Activated T-cell treated with anti-CD3 and anti-CD28 coated beads, Interleukin-2, amount 50 U/mL, for 1 hour (primary cell): Measurements from ENCODE around the gene CEMP1.

Experiments
- DNase-seq: peaks from one replicate; pipeline ENCODE4 v3.0.0-alpha.2; 2020

The CEMP1 gene

DNA sequence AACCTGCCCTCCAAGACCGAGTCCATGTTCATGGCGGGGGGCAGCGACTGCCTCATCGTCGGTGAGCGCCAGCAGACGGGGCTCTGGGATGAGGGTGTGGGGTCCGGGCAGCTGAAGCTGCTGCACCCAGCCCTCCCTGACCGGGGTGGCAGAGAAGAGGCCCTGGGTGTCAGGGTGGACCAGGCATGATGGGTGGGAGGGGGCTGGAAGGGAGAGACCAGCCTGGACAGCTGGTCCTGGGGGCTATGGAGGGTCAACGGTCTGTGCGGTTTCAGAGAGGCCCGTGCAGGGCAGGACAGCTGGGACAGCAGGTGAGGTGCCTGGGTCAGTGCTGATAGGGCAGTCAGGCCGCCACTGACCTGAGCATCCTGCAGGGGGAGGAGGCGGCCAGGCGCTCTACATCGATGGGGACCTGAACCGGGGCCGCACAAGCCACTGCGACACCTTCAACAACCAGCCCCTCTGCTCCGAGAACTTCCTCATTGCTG is 30.7 kb downstream of the CEMP1 start:
- DNase-seq, result no peak

GRCh38 chr16:2499890-2500429 is 31.2 kb downstream of the CEMP1 start:
- DNase-seq, result no peak

GRCh38 chr16:2499454-2499853 is 31.8 kb downstream of the CEMP1 start:
- DNase-seq, result no peak

GRCh38 chr16:2498531-2499253 is 32.5 kb downstream of the CEMP1 start:
- no peak for DNase-seq

GRCh38 chr16:2497695-2498484 is 33.3 kb downstream of the CEMP1 start:
- DNase-seq, result no peak

DNA sequence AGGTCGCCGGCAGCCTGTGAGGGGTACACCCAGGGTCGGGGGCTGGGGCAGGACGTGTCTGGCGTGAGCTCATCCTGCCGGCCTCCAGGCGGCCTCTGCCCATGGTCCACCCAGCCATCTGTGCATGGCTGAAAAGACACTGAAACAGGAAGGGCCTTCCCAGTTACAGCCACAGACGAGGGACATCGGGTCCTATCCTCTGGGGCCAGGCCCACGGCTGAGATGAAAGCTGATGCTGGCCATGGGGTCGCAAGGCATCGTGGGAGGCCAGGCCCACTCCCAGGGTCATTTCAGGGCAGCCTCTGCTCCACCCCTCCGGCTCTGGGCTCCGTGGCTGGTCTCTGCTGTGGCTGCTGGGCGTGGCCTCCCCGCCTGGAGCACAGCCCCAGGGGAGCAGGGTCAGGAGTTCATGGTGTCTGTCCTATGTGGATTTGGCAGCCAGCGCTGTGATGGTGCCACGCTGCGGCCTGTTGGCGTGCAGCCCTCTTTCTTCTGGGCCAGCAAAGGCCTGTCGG is 34.0 kb downstream of the CEMP1 start:
- DNase-seq, result no peak

DNA sequence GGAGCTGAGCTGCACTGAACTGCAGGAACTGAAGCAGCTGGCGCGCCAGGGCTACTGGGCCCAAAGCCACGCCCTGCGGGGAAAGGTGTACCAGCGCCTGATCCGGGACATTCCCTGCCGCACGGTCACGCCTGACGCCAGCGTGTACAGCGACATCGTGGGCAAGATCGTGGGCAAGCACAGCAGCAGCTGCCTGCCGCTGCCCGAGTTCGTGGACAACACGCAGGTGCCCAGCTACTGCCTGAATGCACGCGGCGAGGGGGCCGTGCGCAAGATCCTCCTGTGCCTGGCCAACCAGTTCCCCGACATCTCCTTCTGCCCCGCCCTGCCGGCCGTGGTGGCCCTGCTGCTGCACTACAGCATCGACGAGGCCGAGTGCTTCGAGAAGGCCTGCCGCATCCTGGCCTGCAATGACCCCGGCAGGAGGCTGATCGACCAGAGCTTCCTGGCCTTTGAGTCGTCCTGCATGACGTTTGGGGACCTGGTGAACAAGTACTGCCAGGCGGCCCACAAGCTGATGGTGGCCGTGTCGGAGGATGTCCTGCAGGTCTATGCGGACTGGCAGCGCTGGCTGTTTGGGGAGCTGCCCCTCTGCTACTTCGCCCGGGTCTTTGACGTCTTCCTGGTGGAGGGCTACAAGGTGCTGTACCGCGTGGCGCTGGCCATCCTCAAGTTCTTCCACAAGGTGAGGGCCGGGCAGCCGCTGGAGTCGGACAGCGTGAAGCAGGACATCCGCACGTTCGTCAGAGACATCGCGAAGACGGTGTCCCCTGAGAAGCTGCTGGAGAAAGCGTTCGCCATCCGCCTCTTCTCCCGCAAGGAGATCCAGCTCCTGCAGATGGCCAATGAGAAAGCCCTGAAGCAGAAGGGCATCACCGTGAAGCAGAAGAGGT is 34.7 kb downstream of the CEMP1 start:
- DNase-seq, result no peak

- no peak for DNase-seq
These were observed 36.2 kb downstream of the CEMP1 start for GRCh38 chr16:2495041-2495440.

- no peak for DNase-seq
These were observed 36.6 kb downstream of the CEMP1 start for GRCh38 chr16:2494616-2495015.

GRCh38 chr16:2493605-2494004 is 37.6 kb downstream of the CEMP1 start:
- no peak for DNase-seq

DNA sequence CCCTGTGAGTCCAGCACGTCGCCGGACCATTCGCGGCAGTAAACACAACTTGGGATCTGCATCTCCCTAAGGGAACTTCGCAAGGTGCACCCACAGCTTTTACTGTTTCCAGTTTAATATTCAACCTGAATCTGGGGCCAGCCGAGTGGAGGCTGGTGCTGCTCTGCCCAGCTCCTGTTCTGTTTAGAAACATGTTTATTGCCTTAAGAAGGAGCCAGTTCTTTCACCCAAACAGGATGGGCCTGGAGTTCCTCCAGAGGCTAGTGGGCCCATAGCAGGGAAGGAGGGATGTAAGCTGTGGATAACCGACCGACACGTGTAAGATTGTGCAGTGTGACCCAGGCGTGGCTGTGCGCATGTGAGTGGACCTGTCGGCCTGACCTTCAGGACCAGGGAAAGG is 38.9 kb downstream of the CEMP1 start:
- no peak for DNase-seq

DNA sequence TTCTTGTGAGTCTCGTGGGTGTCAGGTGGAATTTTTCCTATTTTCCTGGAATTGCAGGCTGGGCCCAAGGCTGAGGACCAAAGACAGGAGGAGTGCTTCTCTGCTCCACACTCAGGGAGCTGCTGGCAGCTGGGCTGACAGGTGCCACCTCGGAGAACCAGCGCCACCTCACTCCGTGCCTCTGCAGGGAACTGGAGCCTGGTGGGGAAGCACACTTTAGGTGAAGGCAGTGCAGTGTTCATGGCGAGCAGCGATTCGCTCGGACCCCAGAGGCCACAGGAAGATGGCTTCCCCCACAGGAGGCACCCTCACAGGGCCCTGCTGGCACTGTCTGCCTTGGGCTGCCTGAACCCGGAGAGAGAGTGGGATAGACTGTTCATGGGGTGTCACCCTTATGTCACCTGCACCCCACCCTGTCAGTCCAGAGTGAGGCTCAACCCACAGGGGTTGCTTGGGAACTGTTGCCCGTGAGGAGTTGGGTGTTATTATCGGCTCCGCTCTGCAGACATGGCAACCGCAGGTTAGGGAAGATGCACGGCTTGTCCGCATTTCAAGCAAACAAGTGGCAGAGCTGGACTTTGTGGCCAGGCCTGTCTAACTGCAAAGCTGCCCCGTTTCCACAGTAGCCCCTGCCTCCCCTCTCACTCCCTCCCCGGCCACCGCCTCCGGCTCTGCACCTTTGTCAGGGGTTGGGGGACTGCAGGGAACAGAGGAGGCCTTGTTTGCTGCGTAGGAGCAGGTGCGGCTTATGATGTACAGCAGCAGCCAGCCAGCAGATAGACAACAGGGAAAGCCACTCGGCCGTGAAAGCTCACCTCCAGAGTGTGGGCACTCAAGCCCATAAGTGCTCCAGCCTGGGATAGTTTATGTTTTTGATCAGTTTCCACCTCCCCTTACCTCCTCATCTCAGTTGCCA is 40.8 kb downstream of the CEMP1 start:
- no peak for DNase-seq

DNA sequence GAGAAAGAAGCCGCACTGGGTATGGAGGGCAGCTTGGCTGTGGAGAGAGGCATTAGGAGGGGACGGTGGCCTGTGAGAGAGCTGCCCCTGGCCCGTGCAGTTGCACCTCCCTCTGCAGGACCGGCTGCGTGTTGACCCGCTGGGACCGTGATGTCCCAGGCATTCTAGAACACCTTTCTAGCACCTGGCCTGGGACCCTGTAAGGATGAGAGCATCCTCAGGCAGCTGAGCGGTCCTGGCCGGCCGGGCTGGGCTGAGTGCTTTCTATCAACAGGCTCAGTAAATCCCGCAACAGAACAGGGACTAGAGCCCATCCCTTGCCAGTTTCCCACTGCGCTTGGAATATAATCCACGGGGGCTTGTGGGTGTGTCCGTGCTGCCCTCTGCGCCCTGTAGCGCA is 41.6 kb downstream of the CEMP1 start:
- no peak for DNase-seq

DNA sequence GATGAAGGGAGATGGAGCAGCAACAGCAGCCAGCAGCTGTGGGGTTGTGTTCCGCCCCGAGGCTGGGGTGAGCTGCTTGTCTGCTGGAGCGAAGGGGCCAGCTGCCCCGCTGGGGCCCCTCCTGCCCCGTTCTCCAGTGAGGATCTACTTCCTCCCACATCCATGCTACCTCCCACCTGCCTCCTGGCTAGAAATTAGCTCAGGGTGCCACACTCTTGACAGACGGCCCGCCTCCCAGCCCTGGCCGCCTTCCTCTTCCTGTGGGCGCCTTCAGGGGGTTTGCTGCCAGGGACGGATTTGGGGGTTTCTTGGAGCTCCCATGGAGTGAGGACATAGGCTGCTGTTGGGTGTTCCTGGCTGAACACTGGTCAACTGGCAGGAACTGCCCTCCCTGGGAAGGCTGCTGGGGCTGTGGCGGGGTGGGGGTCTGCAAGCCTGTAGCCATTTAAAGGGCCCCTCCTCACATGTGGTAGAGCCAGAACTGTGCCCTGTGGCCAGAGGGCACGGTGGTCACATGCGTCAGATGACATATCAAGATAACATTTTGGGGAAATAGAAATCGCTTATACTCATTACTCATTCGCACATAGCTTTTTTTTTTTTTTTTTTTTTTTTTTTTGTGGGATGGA is 43.2 kb downstream of the CEMP1 start:
- DNase-seq, result no peak

- DNase-seq, result no peak
These were observed 43.7 kb downstream of the CEMP1 start for GRCh38 chr16:2487517-2487842.

DNA sequence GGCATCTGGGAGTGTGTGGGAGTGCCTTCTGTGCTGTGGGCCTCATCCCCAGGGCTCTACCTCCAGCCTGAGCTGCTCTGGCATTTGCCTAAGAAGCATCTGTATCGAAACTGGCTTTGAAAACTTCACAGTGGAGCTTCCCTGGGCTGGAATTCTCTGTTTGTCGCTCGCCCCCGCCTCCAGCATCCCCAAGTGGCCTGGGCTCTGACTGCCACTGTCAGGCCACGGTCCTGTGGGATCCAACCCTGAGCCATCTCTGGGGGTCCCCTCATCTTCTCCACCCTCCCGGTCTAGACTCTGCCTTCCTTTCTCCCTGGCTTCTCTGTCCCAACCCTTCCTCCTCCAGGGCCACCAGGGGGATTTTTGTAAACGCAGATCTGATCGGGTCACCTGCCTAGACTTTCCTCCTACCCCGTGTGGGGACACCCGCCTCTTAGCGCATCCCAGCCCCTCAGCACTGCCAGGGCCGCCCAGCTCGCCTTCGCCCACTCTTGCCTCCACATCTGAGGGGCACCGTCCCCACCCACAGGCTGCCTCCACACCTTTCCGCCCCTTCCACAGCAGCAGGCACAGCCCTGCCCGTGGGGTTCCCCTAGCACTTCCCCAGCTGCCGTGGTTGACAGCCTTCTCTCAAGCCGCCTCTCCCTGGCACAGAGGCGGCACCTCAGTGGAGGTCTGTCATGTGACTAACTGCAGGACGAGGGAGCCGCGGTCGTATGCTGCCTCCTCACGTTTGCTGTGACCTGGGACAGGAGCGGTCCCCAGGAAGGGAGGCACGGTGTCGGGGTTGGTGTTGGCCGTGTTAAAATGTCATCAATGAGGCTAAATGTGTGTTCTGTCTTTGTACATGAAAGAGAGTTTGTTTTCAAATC is 44.3 kb downstream of the CEMP1 start:
- DNase-seq, result peak; percentile 77

DNA sequence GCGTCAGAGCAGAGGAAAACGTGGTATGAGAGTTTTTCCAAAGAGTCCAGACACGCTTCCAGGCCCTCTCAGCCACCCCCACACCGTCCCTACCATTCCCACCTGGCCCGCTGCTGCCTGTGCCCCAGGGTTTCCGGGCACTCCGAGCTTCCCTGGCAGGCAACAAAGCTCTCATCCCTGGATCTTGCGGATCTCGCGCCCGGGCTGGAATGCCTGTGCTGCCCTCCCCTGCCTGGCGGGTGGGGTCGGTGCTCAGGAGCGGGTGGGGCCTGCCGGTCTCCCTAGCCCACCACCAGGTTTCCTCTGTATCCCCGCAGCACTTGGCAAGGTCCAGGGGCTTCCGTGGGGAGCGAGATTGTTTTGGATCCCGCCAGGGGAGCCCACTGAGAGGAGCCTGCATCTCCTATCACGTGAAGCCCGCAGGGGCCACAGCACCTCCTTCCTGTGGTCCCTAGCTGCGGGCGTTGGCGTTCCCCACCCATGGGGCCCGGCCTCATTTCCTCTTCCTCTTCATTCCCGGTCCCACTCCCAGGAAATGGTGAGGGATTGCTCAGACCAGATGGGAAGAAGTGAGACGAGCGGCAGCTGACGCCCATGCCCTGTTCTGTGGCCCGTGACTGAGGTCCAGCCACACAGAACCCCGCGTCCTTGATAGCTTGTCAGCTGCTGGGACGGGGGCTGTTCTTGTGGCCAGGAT is 45.2 kb downstream of the CEMP1 start:
- no peak for DNase-seq

DNA sequence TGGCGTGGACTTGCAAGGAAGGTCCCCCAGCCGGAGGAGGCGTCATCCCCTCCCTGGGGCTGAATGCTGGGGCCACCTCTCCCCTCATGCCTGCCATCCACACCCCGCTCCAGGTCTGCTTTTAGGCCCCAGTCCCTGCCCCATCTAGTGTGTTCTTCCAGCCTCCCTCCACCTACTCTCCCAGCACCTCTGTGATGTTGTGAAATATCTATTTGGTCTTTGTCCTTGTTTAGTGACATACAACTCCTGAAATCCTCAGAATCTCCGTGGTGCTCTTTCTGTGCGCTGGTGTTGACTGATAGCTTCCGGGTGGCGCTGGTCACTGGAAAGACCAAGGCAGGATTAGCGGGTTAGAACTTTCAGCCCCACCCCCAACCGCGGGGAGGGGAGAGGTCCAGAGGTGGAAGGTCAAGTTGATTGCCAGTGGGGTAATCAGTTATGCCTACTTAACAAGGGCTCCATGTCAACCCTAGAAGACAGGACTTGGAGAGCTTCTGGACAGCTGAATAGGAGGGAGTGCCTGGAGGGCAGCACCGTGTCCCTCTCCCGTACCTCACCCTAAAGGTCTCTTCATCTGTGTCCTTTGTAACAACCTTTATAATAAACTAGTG is 46.2 kb downstream of the CEMP1 start:
- no peak for DNase-seq
